Measurements from ENCODE around the gene S100PBP.
"Not testable (repeated sequence)": the region's sequence is repeated elsewhere in the genome, so short reads cannot be mapped to it uniquely, and the experiment has no call there.

Gene S100PBP

DNA sequence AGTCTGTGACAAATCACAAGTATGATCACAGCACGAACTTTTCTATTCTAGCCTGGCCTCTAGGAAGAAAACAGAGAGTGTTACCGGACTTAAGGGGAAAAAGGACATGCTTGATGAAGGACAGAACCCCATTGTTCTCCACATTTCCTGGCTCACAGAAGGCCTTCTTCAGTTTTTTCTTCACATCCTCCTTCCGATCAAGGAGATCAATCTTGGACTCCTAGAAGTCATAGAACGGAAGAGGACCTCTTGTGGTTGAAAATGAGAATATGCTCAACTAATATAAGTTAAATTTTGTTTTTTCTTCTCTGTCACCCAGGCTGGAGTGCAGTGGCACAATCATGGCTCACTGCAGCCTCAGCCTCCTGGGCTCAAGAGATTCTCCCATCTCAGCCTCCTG is 30.6 kb upstream of the S100PBP start:
- DNase-seq (ENCODE audit: low spot score): peak; percentile 35

DNA sequence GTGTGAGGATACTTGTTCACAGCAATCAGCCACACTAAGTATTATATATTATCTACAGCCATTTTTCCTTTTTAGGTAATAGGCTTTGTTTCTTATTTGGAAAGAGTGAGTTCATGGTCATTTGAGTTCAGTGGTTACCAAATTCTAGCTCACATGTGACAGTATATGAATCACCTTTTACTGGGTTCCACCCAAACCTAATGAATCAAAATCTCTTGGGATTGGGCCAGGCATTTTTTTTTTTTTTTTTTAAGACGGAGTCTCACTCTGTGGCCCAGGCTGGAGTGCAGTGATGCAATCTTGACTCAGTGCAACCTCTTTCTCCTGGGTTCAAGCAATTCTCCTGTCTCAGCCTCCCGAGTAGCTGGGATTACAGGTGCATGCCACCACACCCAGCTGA is 28.1 kb upstream of the S100PBP start:
- peak; percentile 87 for DNase-seq (ENCODE audit: low spot score)

DNA sequence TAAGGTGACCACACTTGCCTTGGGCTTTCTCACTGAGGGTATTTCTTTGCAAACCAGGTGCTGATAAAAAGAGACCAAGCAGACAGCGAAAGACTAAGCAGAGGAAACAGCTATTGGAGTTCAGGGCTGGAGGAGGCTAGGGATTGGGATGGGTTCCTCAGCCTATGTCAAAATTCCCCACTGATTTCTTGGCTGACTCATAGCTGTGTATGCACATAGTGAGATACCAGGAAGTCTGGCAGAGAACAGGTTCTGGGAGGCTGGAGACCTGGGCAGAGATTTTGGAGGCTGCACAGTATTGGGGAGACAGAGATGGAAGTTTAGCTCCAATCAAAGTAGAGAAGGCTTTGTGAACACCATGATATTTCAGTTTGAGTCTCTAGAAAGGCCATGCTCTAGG is 25.6 kb upstream of the S100PBP start:
- peak; percentile 59 for DNase-seq (ENCODE audit: low spot score)

DNA sequence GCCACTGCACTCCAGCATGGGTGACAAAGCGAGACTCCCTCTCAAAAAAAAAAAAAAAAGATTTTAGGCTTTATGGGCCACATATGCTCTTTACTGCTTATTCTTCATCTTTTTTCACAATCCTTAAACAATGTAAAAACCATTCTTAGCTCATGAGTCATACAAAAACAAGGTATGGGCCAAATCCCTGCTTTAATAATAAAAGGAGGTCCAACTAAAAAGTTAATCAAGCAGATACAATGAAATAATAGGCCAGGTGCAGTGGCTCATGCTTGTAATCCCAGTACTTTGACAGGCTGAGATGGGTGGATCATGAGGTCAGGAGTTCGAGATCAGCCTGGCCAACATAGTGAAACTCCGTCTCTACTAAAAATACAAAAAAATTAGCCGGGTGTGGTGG is 21.7 kb upstream of the S100PBP start:
- peak; percentile 49 for DNase-seq (ENCODE audit: low spot score)

DNA sequence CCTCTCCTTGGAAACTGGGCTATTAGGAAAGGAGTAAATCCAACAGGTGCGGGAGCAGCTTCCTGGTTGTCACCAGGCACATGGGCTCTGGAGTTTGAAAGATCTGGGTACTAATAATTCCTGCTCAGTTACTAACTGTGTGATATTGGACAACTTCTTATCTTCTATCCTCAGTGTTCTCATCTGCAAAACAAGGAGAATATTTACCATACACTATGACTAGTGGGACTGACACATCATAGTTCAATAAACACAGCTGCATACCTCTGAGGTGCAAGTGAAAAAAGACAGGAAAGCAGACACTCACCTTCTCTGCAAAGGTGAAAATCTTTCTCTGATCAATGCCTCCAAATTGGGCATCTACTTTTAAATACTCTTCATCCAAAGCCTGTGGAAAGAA is 20.0 kb upstream of the S100PBP start:
- no peak for DNase-seq (ENCODE audit: low spot score)

DNA sequence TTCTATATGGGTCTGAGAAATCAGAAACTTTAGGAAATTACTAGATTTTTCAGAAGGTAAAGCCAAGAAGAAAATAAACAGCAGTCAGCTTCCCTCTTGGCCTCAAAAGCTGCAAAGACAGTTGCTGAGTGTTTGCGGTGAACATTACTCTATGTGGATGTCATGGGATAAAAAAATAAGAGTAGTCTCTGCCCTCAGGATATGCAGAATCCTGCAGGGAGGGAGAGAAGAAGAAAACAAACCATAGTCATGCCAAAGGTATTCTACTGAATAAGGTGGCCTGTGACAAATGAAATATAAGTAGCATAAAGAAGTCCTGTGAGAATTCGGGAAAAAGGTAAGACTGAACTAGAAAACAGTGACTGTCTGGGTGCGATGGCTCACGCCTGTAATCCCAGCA is 19.3 kb upstream of the S100PBP start:
- DNase-seq (ENCODE audit: low spot score): no peak

DNA sequence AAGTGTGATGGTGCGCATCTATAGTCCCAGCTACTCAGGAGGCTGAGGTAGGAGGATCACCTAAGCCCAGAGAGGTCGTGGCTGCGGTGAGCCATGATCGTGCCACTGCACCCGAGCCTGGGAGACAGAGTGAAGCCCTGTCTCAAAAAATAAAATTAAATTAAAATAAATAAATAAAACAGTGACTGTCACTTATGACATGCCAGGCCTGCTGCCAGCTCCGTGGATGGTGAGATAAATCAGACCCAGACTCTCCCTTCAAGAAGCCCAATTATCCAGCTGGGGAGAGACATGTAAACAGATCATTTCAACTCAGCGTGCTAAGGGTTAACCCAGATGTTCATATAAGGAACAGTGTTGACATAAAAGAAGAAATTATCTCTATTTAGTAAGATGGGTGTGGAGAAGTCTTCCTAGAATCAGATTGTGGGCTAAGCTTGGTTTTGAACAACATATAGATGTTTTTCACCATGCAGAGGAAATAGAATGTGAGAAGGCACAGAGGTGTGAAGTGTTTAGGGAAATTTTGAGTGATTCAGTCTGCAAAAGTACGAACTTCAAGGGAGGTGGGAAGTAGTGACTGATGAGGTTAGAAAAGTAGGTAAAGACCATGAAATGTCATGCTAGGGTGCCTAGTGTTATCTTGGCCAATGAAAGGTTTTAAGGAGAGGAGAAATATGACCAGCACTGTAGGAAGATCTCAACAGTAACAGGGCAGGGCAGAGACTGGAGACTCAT is 18.6 kb upstream of the S100PBP start:
- DNase-seq (ENCODE audit: low spot score): no peak

DNA sequence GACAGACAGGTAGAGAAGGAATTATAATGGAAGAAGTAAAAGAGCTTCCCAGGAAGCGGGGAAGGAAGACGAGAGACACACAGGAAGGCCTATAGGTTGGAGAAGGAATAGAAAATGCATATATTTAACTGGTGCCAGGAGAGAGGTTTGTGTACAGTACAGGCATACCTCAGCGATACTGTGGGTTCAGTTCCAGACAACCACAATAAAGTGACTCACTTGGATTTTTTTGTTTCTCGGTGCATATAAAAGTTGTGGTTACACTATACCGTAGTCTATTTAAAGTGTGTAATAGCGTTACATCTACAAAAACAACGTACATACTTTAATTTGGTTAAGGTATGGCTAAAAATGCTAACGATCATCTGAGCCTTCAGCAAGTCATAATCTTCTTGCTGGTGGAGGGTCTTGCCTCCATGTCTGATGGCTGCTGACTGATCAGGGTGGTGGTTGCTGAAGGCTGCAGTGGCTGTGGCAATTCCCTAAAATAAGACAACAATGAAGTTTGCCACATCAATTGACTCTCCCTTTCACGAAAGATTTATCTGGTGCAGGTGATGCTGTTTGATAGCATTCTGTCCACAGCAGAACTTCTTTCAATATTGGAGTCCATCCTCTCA is 16.2 kb upstream of the S100PBP start:
- DNase-seq (ENCODE audit: low spot score): no peak

DNA sequence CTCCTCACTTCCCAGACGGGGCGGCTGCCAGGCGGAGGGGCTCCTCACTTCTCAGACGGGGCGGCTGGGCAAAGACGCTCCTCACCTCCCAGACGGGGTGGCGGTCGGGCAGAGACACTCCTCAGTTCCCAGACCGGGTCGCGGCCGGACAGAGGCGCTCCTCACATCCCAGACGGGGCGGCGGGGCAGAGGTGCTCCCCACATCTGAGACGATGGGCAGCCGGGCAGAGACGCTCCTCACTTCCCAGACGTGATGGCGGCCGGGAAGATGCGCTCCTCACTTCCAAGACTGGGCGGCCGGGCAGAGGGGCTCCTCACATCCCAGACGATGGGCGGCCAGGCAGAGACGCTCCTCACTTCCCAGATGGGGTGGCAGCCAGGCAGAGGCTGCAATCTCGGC is 13.0 kb upstream of the S100PBP start:
- not testable (repeated sequence) for DNase-seq (ENCODE audit: low spot score)

DNA sequence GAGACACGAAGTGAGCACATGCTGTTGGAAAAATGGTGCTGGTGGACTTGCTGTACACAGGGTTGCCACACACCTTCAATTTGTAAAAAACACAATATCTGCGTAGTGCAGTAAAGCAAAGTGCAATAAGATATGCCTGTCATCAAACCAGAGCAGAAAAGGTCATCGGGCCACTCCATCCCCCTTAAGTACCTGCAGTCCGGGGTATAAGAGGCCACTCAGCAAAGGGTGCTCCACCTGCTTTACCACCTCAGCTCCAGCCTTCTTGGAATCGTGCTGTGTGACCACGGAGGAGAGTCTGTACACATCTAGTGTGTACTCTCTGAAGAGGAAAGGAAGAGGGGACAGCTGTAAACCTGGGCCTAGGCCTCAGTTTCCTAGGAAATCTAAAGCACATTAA is 11.2 kb upstream of the S100PBP start:
- no peak for DNase-seq (ENCODE audit: low spot score)

DNA sequence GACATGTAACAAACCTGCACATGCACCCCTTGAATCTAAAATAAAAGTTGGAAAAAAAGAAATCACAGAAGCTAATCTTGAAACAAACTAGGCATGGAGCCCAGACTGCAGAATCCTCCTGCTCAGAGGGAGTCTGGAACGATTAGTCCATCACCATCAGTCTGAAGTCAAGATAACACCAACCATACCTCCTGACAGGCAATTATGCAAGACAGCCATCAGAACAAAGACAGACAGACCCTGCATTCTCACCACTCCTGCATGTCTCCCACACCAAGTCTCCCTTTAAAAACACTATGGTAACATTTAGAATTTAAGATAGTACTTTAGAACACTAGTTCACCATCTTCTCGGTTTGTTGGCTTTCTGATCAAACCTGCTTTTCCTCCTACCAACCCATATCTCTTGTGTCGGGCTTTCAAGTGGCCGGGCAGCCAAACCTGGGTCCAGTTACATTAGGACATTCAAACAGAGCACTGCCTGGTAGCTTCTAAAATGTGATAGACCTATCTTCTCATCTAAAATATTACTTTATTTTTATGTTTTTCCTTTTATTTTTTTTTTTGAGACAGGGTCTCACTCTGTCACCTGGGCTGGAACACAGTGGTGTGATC is 10.4 kb upstream of the S100PBP start:
- no peak for DNase-seq (ENCODE audit: low spot score)

DNA sequence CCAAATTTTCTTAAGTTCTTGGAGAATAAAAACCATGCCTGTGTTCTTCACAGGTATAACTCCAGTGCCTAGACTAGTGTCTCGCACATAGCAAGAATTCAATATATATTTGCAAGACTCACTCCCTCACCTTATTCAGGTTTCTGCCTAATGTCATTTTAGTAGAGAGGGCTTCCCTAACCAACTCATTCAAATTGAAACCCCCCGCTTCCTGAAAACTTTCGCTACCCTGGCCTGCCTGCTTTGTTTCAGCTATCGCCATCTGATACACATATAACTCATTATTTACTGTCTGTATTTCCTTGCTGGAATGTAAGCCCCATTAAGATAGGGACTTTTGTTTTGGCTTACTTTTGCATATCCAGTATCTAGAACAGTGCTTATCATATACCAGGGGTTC is 8.9 kb upstream of the S100PBP start:
- DNase-seq (ENCODE audit: low spot score): no peak

DNA sequence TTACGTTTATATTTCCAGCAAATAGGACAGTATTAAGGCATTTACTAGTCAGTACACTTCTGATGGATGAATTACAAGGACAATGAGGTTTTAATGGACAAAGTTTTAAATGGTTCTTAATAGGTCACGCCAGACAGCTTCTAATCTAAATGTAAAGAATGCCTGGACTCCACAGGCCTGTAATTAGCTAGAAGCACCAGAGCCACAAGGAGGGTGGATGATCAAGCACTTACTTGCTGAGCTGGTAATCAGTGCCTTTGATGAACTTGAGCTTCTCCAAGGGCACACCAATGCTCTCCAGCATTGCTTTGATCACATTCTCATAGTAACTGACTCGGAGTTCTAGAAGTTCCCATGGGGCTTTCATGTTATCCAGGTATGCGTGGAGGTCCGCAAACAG is 7.1 kb upstream of the S100PBP start:
- DNase-seq (ENCODE audit: low spot score): no peak

DNA sequence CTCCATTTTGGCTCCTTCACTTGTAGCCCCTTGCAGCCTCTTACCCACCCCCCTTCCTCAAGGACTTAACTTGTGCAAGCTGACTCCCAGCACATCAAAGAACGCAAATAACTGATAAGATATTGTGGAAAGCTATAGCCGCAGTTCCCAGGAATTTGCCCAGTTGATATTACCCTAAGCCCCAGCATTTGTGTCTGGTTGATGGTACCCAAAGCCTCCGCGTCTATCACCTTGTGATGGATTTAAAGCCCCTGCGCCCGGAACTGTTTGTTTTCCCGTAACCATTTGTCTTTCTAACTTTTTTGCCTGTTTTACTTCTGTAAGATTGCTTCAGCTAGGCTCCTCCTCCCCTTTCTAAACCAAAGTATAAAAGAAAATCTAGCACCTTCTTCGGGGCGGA is 6.2 kb upstream of the S100PBP start:
- DNase-seq (ENCODE audit: low spot score): no peak

DNA sequence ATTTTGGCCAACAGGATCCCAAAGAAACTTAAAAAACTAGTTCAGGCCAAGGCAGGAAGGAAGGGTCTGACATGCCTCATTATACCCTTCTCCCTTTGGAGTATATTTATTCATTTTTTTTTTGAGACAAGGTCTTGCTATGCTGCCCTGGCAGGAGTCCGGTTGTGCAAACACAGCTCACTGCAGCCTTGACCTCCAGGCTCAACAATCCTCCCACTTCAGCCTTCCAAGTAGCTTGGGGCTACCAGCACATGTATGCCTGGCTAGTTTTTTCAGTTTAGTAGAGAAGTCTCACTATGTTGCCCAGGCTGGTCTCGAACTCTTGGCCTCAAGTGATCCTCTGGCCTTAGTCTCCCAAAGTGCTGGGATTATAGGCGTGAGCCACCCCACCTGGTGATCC is 5.5 kb upstream of the S100PBP start:
- no peak for DNase-seq (ENCODE audit: low spot score)

DNA sequence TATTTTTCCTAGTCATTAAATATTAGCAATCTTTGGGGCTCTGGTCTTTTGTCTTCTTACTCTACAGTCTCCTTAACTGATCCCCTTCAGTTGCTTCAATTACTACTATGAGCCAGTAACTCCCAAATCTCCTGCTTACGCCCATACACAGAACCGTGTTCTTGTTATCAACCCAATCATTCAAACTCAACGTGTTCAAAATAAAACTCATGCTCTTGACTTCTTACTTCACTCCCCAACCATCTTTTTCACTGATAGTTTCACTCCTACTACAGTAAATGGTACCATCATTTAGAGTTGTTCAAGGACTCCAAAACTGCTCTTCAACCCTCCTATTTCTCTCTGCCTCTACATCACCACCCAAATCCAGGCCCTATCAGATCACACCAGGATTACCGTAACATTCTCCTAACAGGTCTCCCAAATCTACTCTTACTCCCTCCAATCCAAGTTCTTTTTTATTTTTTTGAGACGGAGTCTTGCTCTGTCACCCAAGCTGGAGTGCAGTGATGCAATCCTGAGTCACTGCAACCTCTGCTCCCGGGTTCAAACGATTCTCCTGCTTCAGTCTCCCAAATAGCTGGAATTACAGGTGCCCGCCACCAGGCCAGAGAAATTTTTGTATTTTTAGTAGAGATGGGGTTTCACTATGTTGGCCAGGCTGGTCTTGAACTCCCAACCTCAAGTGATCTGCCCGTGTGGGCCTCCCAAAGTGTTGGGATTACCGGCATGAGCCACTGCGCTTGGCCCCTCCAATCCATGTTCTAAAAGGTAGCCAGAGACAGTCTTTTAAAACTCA is 3.3 kb upstream of the S100PBP start:
- DNase-seq (ENCODE audit: low spot score): no peak

DNA sequence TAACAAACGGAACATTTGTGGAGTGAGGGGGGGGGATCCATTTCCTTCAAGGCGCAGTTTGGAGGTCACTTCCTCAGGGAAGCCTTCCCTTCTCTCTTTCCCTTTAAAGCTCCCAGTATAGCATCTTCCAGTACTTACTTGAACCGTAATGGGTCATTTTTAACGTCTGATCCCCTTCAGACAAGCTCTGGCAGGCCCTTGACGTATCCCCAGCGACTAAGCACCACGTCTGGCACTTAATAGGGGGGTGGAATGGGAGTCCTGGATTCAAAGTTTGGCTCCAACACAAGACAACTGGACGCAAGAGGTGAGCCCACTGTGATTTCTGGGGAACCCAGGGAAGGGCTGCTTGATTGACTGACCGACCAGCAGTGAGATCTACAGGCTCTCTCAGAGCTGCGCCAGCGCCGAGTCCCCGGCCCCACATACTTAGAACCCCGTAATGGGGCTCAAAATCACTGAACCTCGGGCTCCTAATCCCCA is 736 bp upstream of the S100PBP start:
- peak; percentile 36 for DNase-seq (ENCODE audit: low spot score)

DNA sequence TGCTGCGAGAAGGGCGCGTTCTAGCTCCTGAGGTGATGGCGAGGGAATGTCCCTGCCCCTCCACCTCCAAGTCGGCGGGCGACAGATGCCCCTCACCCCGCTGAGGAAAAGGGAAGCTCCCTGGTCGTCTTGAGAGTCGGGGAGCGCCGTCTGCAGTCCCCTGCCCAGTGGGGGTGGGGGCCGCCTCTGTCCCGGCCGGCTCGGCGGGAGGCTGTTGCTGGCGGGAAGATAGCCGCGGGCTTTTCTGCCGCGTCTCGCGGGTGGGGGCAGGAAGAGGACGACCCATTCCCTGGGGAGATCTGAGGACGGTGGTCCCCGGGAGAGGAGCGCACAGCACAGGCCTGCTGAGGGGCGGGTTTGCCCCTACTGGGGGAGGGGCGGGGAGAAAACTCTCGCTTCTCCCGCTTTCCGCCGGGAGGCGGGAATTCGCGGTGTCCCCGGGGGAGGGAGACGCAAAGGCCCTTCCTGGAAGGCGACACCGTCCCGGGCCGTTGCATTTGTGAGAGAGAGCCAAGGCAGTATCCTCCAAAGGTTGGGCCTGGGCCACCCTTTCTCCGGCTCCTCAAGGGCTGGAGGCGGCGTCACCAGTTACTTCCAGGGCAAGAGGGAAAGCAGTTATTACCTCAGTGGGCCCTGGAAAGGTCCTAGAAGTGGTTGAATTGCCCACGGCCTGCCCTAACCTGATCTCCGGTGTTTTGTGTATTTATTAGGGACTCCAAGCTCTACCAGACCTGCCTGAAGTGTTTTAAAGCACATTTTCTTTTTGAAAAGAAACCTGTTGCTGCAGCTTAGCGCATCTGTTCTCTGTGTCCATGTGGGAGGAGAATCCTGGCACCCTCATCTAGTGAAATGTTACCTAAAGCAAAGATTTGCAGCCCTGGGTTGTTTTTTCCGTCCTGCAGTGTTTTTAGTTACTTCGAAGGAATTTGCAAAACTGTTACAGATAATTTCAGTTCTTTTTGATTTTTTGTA is 648 bp downstream of the S100PBP start:
- DNase-seq (ENCODE audit: low spot score): peak; percentile 64

DNA sequence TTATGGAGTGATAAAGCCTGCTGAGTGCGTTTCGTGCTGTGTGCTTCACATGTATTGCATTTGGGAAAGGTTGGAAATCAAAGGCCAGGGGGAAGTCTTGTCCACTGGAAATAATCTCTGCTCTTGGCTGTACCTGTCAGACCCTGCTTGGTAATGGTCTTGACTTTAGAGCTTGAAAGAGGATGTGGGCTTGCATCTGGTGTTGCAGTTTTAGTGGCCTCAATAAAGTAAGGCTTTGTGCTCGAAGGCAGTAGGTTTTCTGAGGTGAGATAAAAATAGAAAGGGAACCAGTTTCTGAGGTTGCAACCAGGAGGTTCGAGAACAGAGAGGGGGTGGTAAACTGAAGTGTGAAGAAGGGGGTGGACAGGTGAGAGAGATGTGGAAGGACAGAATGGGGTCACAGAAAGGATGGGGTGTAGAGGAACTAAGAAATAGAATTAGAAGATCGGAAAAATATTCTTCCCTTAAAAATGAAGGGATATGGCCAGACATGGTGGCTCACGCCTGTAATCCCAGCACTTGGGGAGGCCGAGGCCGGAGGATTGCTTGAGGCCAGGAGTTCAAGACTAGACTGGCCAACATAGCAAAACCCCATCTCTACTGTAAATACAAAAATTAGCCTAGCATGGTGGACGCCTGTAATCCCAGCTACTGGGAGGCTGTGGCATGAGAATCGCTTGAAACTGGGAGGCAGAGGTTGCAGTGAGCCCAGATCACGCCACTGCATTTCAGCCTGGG is 1.5 kb downstream of the S100PBP start:
- no peak for DNase-seq (ENCODE audit: low spot score)

DNA sequence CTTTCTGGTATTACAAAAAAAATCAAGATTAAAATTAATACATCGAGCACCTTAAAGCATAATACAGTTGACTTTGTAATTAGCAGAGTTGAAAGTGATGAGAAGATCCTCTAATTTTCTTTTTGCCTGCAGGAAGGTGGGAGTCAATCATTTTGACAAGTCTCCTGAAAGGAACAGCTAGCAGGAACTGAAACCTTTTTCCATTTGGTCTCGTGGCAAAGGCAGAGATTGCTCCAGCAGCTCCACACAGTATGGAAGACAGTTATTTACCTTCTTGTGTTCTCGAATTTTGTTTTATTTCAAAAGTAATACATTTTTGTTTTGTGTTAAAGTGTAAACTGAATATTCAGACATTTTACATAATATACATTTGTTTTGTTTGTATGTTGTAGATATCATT is 7.7 kb downstream of the S100PBP start:
- no peak for DNase-seq (ENCODE audit: low spot score)

DNA sequence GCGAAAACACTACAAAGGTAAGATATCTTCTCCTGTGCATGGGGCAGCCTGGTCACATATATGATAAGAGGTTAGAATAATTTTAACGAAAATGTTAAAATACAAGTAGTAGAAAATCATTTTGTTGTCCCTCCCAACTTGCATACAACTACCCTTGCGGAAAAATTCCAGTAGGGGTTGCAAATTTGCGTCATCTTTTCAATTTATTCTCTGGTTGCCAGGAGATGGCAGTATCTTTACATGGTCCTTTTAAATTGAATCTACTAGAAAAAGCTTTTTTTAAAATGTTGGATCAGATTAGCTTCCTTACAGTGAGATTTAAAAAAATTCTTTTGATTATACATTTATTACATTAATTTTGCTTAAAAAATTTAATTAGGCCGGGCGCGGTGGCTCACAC is 10.9 kb downstream of the S100PBP start:
- no peak for DNase-seq (ENCODE audit: low spot score)
